Pancreas (tissue), 10 donors: ENCODE measurements around the gene GRAMD1C. TPM values are rescaled to one million over a fixed set of nuclear protein-coding genes. Genes with fewer than 3 reads are reported as not detected.

ENCODE experiments used
- ATAC-seq, 4 donors: fragments of 200-7000 bp; cut with Tn5 transposase; one replicate each; pipeline versions ENCODE4 v1.8.0 to v1.9.1; 2020; ENCODE audit warnings: mild to moderate bottlenecking in 4 of 4, moderate library complexity in 4 of 4
- DNase-seq, 6 donors: peaks; one replicate each; pipeline ENCODE4 v3.0.0-alpha.2; 2020
- FAIRE-seq: peaks from 2 replicates; lab custom pipeline; 2012; peaks lifted over from hg19 to GRCh38; lab: Jason Lieb, UNC
- H3K27ac ChIP-seq, 4 donors: fragments of 200-600 bp; sonication (generic); 1 replicate in 3 of 4; 2 replicates in 1 of 4; pipeline versions ENCODE4 v1.5.0 to v1.8.0; 2020
- H3K27me3 ChIP-seq, 4 donors: fragments of 200-600 bp; one replicate each; pipeline ENCODE4 v1.8.0; 2021
- H3K36me3 ChIP-seq, 3 donors: fragments of 200-600 bp; sonication (generic) in 1 of 3; one replicate each; pipeline versions ENCODE4 v1.5.0 to v1.8.0; 2020 to 2021
- H3K4me1 ChIP-seq, 3 donors: fragments of 200-600 bp; one replicate each; pipeline ENCODE4 v1.8.0; 2021
- H3K4me3 ChIP-seq, 4 donors: fragments of 200-600 bp; sonication (generic) in 2 of 4; one replicate each; pipeline versions ENCODE4 v1.5.0 to v1.8.0; 2020 to 2021
- H3K9me3 ChIP-seq, 4 donors: fragments of 200-600 bp; one replicate each; pipeline ENCODE4 v1.8.0; 2021
- WGBS, 2 donors: extraction: QIAGEN DNeasy Blood & Tissue Kit; methylation state at CpG; one replicate each; pipeline ENCODE4 v1.1.7; 2013; 5-methylcytosine and 5-hydroxymethylcytosine counted together
- intact Hi-C, 3 donors: fragments of 100-400 bp; cut with DNase I; formaldehyde crosslinking; loops; one replicate each; pipeline versions ENCODE4 v1.11.1 to v1.14.2; 2022
- polyA plus RNA-seq, 2 donors: library from polyadenylated mRNA; stranded (reverse); fragments of 200-250 nt; gene quantifications; one replicate each; pipeline ENCODE4 v1.2.3, GENCODE V29; 2013
- total RNA-seq, 6 donors: library from RNA; stranded (reverse); fragmentation: NEBNext Ultra II Directional in 4 of 6; extraction: Animal tissue kit (Norgen Biotek cat#: 25700) in 4 of 6; gene quantifications; one replicate each; pipeline versions ENCODE4 v1.2.1 to v1.2.4, GENCODE V29; 2021 to 2023
- TF ChIP-seq, protein P1 (sequence below), 4 donors: fragments of 200-600 bp; sonication (generic) in 3 of 4; IDR thresholded peaks; one replicate each; pipeline versions ENCODE4 v1.5.0 to v1.8.0; 2021; ENCODE audit warnings: antibody characterized with exemption in 4 of 4
- donor health status: healthy with polysubstance abuse.
- donor health status: DM: no; HTN: no; CAD: no; lungs with moderate emphysema.
- donor health status: DM: no; HTN: no; CAD: no.
- donor health status: control.
- donor health status: control.
- donor health status: Bipolar disorder and iron deficiency.
- donor health status: DM: yes; HTN: yes; CAD: no.
- donor health status: DM: no; HTN: no; CAD: no.
- donor health status: DM: no; HTN: no; CAD: no.
- donor health status: DM: yes; HTN: yes; CAD: no.

The GRAMD1C gene
- total and polyA plus RNA-seq, 8 donors: 6.2 to 21.7 (median 9.1) TPM

DNA sequence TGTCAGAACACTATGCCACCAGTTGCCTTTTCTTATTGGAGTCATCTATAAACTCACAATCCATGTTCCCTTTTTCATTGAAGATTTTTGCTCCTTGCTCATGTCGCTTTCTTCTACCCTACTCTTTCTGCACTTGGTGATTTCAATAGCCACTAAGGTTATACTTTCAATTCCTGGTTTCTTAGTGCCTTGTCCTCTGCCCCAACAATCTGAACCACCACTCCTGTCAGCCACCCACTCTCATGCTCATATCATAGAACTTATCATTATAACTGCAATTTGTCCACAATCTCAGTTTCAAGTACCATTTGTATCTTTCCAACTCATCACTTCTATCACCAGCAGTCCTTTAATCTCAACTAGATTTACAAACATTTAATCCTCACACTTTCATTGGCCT is 10.0 kb upstream of the GRAMD1C start:
- Histone ChIP-seq H3K4me3 (no peak overlapping the region), H3K9me3 (no peaks in the 10 kb centered on the region), H3K36me3 (no peaks in the 10 kb centered on the region), H3K27ac (no peak overlapping the region), H3K4me1 (peaks cover 0 to 6% (median 0%) of the 10 kb centered on the region in 3 donors), H3K27me3 (no peaks in the 10 kb centered on the region)
- 94 to 100% methylated on average over 1 of the region's 1 CpG for WGBS, 2 donors
- ATAC-seq (no peak), FAIRE-seq (no peak), DNase-seq (no peak)
- TF ChIP-seq, protein P1, sequence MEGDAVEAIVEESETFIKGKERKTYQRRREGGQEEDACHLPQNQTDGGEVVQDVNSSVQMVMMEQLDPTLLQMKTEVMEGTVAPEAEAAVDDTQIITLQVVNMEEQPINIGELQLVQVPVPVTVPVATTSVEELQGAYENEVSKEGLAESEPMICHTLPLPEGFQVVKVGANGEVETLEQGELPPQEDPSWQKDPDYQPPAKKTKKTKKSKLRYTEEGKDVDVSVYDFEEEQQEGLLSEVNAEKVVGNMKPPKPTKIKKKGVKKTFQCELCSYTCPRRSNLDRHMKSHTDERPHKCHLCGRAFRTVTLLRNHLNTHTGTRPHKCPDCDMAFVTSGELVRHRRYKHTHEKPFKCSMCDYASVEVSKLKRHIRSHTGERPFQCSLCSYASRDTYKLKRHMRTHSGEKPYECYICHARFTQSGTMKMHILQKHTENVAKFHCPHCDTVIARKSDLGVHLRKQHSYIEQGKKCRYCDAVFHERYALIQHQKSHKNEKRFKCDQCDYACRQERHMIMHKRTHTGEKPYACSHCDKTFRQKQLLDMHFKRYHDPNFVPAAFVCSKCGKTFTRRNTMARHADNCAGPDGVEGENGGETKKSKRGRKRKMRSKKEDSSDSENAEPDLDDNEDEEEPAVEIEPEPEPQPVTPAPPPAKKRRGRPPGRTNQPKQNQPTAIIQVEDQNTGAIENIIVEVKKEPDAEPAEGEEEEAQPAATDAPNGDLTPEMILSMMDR (IDR thresholded peaks at IDR 0.05): no peak
- intact Hi-C loops: loop anchor here in 1 of 3 donors (10.0 kb wide), 1 partner anchor 54 kb away; no protein-coding TSS in a partner anchor

DNA sequence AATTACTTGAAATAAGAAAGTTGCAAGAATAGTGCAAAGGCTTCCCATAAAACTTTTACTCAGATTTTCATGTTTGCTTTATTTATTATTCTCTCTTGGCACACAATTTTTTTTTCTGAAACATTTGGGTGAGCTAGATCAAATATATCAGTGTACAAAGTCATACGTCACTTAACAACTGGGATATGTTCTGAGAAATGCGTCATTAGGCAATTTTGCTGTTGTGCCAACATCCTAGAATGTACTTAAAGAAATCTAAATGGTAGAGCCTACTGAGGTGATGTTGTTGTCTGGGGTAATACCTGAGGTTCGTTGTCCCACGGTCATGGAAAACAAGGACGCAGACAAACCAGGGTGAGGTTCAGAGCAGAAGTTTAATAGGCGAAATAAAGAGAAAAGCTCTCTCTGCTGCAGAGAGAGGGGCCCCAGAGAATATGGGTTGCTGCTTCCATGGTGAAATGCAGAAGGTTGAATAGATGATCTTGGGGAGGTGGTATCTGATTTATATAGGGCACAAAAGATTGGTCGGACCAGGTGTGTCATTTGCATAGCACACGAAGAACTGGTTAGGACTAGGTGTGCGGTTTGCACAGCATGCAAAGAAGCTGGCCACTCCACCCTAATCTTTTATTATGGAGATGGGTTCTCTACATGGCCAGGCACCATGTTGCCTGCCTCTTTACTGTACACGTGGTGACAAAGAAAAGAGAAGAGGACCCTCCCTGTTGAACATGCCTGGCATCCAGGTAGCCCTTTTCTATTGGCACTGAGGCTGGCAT is 8.8 kb upstream of the GRAMD1C start:
- FAIRE-seq (no peak), ATAC-seq (peak in 2 of 4 donors; percentile 35 to 37), DNase-seq (no peak)
- H3K4me3 ChIP-seq: no peak overlapping the region
- H3K27me3 ChIP-seq: no peaks in the 10 kb centered on the region
- WGBS, 2 donors: 58 to 67% methylated on average over 10 of the region's 10 CpGs
- no peak overlapping the region for H3K27ac ChIP-seq
- no peaks in the 10 kb centered on the region for H3K36me3 ChIP-seq
- H3K9me3 ChIP-seq: no peaks in the 10 kb centered on the region
- H3K4me1 ChIP-seq: peaks cover 0 to 6% (median 0%) of the 10 kb centered on the region in 3 donors
- TF ChIP-seq, protein P1 (IDR thresholded peaks at IDR 0.05): no peak
- intact Hi-C loops: loop anchor here in 1 of 3 donors (10.0 kb wide), 1 partner anchor 55 kb away; no protein-coding TSS in a partner anchor

DNA sequence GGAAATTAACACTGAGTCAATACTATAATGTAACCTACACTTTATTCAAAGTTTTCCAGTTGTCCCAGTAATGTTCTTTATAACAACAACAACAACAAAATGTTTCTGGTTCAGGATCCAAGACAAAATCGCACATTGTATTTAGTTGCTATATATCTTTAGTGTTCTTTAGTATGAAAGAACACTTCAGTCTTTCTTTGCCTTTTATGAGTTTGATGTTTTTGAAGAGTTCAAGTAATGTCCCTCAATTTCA is 7.6 kb upstream of the GRAMD1C start:
- H3K27me3 ChIP-seq: no peaks in the 10 kb centered on the region
- intact Hi-C loops: no loop called here
- FAIRE-seq: no peak
- ATAC-seq: no peak
- TF ChIP-seq, protein P1 (IDR thresholded peaks at IDR 0.05): no peak
- DNase-seq: no peak
- H3K36me3 ChIP-seq: no peaks in the 10 kb centered on the region
- H3K4me3 ChIP-seq: no peak overlapping the region
- H3K27ac ChIP-seq: peak overlapping the region in 1 of 4 donors; percentile 8
- WGBS, 2 donors: 0 to 3% methylated on average over 1 of the region's 1 CpG
- H3K9me3 ChIP-seq: no peaks in the 10 kb centered on the region
- H3K4me1 ChIP-seq: peaks cover 0 to 6% (median 5%) of the 10 kb centered on the region in 3 donors

DNA sequence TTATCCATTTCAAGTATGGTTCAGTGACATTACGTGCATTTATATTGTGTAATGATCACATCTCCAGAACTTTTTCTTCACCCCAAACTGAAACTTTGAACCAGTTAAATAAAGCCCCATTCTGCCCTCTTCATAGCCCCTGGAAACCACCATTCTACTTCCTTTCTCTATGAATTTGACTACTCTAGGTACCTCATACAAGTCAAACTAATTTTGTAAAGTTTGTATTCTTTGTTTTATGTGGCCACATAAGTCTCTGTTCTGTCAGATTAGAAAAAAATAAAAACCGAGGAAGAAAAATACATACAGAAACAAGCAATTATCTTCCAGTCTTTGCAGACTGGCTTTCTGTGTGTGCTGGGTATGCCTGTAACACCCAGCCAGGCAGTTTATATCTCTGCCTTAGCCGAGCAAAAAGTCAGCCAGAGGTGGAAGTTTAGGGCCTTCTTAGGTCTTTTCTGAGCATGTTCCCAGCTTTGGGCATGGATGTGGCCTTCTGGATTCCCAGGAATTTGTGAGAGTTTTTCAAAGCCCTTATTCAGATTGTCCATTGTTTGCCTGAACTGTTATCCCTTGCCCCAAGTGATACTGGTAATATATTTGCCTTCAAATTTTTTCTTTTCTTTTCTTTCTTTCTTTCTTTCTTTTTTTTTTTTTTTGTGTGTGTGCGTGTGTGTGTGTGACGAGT is 6.0 kb upstream of the GRAMD1C start:
- no peak for ATAC-seq
- intact Hi-C loops: no loop called here
- TF ChIP-seq, protein P1 (IDR thresholded peaks at IDR 0.05): no peak
- 87 to 95% methylated on average over 5 of the region's 5 CpGs for WGBS, 2 donors
- no peak for FAIRE-seq
- Histone ChIP-seq H3K9me3 (no peaks in the 10 kb centered on the region), H3K4me1 (peaks cover 0 to 6% (median 5%) of the 10 kb centered on the region in 3 donors), H3K4me3 (no peak overlapping the region), H3K27ac (no peak overlapping the region), H3K36me3 (no peaks in the 10 kb centered on the region), H3K27me3 (no peaks in the 10 kb centered on the region)
- DNase-seq: no peak

DNA sequence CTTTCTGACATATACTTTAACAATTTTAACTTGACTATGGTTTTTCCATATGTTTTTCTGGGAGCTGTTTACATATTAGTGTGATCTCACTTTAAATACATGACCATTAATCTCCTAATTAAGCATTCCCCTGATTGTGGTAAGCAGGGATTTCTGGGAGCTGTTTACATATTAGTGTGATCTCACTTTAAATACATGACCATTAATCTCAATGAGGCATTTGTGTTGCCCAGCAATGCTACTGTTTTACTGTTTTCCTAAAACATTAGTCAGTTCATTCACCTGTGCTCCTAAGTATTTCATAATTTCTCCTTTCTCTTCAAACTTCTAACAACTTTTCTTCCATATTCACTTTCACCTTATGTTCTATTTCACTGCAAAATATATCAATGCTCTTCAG is 3.6 kb upstream of the GRAMD1C start:
- TF ChIP-seq, protein P1 (IDR thresholded peaks at IDR 0.05): no peak
- DNase-seq (no peak), ATAC-seq (peak in 3 of 4 donors; percentile 24 to 40 (median 26)), FAIRE-seq (no peak)
- H3K4me1 ChIP-seq: peaks cover 0 to 10% (median 5%) of the 10 kb centered on the region in 3 donors
- peak overlapping the region in 2 of 4 donors; percentile 62 to 65 for H3K27ac ChIP-seq
- H3K9me3 ChIP-seq: no peaks in the 10 kb centered on the region
- no peak overlapping the region for H3K4me3 ChIP-seq
- H3K27me3 ChIP-seq: no peaks in the 10 kb centered on the region
- intact Hi-C loops: no loop called here
- H3K36me3 ChIP-seq: no peaks in the 10 kb centered on the region
